Activated naive CD4-positive, alpha-beta T cell treated with Interleukin-2 at 50 U/mL for 16 hours (primary cell): ENCODE measurements around the gene SPACA7.
"Not testable (repeated sequence)": the region's sequence is repeated elsewhere in the genome, so short reads cannot be mapped to it uniquely, and the experiment has no call there.

Experiments
- DNase-seq: peaks from one replicate; pipeline ENCODE4 v3.0.0-alpha.2; 2020

The SPACA7 gene

DNA sequence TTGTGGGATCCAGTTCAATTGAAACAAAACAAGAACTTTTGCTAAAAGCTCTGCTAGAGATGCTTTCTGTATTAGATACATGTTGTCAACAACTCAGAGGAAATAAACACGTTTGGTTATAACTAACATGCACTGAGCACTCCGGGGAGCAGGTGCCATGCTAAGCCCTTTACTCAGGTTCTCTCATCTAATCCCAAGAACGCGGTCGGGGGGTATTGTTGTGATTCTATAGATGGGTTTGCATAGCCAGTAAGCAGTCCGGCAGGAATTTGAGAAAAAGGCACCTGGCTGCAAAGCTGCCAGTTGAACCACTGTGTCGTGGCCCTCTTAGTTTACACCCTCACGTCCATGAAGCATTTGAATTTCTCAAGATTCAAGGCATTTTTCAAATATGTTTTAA lies 24.3 kb upstream of the SPACA7 start:
- DNase-seq: no peak

DNA sequence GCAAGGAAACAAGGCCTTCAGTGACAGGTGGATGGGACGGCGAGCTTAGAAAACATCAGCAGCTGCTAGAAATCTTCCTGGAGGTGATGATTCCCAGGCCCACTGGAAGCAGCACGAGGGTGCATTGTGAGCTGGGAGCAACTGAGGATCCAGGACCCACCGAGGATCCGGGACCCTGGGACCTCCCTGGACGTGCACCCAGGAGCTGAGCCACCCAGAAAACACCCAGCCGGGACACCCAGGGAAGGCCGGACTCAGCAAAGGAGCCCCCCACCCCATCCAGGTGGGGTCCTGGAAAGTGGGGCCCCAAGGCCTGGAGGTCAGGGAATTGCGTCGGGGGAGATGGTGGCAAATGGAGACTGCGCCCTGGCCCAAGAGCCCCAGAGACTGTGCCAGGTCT lies 22.3 kb upstream of the SPACA7 start:
- no peak for DNase-seq

DNA sequence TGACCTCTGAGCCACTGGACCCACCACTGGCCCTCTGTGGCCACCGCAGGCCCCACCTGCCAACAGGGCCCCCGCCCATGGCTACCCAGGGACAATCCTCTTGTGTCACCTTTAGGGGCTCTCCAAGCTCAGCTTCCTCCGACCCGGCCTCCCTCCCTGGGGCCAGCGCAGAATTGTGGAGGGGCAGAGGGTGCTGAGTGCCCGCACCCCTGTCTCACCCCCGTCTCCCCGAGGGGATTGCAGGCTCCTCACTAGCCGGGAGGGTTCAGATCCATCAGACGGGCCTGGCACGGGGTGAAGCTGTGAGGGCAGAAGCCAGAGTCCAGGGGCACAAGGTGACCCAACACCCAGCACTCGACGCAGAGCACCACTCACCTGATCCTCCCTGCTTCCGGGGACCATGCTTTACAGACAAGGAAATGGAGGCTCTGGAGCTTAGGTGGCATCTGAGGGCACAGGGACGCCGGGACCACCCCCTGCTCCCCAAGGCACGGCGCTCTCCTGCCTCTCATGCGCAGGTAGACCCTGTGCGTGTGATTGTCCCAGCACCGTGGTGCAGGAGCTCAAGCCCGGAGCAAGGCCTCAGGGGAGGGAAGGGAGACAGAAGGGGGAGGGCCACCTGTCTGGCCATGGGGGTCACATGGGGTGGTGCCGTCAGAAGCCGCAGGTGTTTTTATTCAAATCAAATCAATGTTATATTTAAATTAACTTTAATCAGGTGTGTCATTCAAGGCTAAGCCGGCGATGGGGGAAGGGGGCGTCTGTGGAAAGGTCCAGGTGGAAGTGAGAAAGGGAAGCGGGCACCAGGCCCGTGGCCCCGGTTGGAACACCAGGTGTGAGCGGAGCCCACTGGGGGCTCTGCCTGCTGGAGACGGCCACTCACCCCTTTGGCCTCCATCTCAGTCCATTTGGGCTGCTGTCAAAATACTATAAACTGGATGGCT lies 21.6 kb upstream of the SPACA7 start:
- no peak for DNase-seq

DNA sequence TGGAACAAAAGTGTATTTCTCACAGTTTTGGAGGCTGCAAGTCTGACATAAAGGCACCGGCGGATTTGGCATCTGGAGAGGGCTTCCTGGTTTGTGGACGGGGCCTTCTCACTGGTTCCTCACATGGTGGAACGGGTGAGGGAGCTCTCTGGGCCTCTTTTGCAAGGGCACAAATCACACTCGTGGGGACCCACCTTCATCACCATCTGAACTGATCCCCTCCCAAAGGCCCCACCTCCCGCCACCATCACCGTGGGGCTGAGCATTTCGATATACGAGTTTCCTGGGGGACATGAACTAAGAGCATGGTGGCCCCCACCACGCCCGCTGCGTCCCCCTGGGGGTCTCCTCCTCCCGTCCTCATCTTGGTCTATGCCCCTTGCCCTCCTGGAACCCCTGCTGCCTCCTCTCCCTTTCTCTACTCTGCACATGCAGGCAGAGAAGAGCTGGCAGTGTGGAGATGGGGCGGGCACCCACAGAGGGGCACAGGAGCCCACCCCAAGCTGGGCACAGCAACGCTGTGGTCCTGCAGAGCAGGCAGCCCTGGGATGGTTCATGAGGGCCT lies 20.8 kb upstream of the SPACA7 start:
- DNase-seq: no peak

DNA sequence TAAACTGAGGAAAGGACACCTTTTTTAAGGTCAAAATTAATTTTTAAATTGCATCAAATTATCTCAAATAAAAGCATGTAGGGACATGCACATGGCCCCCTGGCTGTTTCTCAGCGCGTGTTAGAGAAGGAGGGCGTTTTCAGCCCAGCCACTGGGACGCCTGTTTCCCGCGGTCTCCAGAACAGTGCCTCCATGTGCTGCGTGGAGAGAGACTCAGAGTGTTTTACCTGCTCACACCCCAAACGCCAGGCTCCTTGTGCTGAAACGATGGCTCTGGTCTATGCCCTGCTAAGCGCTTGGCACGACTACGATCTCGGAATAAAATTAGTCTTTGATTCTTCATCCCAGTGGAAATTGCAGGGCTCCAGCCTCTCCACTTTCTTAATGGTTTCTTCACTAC lies 20.0 kb upstream of the SPACA7 start:
- no peak for DNase-seq

DNA sequence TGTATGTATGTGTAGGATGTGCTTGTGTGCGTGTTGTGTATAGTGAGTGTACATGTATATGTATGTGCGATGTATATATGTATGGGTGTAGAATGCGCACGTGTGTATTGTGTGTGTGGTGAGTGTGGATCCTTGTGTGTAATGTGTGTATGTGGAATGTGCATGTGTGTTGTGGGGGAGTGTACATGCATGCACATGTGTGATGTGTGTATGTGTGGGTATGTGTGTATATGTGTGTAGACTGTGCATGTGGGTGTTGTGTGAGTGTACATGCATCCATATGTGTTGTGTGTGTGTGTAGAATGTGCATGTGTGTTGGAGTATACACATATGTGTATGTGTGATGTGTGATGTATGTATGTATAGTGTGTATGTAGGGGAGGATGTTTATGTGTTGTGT lies 18.0 kb upstream of the SPACA7 start:
- DNase-seq: no peak

DNA sequence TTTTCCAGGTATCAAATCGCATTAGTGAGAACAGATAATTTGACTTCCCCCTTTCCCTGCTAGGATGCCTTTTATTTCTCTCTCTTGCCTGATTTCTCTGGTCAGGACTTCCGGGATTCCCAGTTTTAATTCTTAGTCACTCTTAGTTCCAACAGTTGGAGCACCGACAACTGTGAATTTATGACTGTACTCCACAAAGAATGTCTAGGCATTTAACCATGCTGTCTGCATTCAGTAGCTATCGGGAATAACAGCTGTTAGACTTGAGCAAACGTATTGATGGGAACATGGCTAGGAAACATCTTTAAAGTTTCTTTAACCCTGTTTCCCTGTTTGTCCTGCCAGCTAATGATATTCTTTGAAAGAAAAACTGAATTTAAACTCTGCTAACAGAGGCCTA lies 14.1 kb upstream of the SPACA7 start:
- no peak for DNase-seq

DNA sequence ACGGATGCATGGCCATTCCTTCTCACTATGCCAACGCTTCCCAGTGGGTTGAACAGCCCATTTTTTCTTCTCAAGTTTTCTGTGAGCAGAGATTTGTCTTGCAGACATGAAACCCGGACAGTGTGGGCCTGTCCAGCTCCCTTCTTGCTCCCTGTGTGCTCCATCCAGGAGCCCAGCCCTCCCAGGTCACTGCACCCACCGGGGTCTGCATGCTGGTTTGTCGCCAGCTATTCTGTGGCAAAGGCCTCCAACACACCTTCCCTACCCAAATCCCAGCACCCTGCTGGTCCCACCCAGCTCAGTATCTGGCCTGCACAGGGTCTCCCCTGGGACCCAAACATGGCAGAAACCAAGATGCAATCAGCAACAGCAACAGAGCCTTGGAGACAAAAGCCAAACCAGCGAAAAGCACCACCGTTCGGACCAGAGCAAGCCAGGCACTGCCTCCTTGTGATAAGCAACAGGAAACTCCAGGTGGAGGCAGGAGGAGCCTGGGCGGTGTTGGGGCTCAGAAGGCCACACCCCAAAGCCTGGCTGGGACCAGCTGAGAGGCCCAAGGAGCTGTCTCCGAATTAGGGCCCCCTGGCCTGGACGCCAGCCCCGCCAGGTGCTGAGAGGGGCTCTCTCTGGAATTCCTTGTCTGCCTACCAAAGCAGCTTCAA lies 12.2 kb upstream of the SPACA7 start:
- no peak for DNase-seq

DNA sequence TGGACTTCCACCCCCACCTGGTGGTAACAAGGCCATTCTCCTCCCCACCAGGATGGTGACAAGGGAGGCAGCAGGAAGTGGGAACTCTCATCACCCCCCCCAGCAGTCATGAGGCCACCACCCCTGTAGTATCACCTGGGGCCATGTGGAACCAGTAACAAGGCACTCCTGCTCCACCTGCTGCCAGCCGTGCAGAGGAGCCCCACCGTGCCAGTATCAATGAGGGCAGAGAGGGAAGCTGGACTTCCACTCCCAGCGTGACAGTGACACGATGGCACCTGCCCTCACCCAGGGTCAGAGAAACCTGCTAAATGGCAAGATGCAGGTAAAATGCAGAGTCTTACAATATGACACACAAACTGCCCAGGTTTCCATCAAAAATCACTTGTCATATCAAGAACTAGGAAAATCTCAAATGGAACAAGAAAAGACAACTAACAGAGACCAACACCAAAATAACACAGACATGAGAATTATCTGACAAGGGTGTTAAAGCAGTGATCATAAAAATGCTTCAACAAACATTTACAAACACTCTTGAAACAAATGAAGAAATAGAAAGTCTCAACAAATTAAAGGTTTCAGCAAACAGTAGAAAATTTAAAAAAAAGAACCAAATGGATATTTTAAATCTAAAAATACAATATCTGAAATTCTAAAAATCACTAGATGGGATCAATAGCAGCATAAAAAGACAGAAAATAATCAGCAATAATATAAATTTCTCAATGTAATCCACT lies 9.1 kb upstream of the SPACA7 start:
- DNase-seq: no peak

DNA sequence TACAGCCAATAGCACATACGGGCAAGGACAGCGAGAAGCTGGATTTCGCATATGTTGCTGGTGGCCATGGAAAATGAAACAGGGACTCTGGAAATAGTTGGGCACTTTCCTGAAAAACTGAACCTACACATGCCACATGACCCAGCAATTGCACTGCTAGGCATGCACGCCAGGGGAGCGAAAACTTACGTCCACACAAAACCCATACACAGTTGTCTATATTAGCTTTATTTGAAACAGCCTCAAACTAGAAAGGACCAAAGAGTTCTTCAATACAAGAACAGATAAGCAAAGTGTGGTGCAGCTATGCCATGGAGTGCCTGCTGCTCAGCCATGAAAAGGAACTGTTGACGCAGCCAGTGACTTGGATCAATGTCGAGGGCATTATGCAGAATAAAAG lies 7.3 kb upstream of the SPACA7 start:
- no peak for DNase-seq

DNA sequence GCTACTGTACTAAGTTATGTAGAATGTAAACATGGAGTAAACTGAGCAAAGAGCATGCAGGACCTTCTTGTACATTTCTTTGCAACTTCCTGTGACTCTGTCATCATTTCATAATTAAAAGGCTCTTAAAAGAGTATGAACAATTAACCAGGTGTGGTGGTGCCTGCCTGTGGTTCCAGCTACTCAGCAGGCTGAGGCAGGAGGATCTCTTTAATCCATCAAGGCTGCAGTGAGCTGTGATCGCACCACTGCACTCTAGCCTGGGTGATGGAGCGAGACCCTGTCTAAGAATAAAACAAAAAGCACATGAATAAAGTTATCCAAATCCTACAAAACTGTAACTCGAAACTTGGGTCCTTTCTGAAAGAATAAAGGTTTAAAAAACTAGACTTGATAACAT lies 5.8 kb upstream of the SPACA7 start:
- DNase-seq: no peak

DNA sequence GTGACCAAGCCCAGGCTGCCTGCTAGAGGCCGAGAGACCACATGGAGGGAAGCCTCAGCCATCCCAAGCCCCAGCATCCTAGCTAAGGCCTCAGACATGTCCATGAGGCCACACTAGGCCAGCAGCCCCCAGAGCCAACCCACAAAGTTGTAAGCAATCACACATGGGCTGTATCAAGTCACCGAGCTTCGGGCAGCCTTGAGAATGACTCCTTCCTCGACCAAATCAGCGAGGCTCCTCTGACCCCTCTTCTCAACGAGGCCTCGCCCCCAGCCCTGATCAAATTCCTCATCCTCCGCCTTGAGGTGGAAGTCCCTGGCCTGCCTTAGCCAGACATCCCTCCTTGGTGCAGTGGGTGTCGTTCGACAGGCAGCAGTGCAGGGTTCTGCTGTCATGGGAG lies 1.9 kb upstream of the SPACA7 start:
- no peak for DNase-seq

DNA sequence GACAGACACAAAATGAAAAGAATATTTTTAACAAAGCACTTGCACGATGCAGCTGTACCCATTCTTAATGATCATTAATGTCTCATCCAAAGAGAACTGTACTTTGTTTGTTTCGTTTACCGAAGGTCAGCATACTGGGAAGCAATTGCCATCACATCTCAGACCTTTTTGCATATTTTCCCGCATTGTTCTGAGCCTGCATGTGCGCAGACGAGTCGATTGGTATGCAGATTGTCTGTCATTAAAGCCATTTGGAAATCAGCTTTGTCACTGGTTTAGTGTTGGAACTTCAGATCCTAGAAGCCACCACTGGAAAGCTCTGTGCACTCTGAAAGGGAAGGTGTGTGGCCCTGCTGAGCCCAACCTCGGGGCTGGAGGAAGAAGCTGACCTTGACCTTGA lies 15.6 kb downstream of the SPACA7 start:
- no peak for DNase-seq

DNA sequence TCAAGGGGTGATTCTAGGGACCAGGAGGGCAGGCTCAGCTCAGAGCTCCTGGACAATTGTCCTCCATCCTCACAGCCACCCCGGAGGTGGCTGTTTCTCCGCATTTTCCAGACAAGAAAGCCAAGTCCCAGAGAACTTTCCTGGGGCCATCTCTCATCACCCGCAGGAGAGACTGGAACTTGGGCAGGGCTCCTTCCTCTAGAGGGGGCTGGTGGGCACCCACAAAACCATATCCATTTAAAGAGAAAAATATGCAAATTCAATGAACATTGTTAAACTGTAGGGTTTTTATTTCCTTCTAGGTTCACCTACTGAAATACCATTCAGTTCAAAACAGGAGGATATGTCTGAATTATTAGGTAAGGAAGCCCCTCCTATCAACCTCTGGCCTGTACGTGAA lies 16.6 kb downstream of the SPACA7 start:
- DNase-seq: no peak

DNA sequence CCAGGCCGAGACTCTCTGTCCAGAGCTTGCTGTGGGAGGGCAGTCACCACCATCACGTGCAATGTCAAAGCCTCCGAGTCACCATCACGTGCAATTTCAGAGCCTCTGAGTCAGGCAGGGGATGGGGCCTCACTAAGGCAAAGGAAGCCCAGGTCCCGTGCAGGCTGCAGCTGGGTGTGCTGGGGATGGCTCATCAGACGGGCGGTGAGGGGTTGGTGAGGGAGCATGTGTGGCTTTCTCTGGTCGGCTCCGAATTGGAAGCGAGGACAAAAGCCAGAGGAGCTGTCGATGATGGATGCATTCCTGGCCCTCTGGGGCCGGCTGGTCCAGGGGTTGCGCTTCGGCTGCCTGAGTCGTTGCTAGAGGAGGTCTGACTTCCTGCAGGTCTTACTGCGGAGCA lies 18.9 kb downstream of the SPACA7 start:
- not testable (repeated sequence) for DNase-seq

DNA sequence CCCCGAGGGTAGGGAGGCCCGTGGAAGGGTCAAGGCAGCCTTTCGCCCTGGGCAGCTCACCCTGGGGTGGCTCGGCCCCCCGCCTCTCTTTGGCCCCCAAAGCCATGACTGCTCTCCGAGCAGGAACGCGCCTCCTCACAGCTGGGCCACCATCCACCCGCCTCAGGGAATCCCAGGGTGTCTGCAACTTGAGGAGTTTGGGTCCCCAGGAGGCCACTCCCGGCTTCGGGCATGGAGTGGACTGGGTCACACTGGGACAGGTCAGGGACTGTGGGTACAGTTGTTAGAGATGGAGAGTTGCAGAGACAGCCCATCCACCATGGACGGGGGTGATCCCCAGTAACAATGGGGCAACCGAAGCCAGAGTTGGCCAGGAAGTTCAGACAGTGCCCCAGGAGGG lies 19.8 kb downstream of the SPACA7 start:
- not testable (repeated sequence) for DNase-seq

DNA sequence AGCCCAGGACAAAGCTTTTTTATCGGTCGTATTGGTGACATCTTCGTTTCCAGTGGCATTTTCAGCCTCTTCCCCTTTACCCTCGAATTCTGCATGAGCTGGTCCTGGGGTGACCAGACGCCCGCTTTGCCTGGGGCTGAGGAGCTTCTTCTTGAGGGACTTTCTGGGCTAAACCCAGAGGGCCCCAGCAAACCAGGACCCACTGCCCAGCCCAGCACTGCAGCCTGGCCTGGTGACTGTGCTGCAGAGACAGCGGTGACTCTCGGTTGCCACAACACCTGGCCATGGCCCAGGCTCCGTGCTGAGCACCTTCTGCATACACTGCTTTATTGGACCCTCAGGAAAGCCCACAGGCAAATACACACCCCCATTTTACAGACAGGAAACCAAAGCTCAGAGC lies 21.0 kb downstream of the SPACA7 start:
- DNase-seq: no peak

DNA sequence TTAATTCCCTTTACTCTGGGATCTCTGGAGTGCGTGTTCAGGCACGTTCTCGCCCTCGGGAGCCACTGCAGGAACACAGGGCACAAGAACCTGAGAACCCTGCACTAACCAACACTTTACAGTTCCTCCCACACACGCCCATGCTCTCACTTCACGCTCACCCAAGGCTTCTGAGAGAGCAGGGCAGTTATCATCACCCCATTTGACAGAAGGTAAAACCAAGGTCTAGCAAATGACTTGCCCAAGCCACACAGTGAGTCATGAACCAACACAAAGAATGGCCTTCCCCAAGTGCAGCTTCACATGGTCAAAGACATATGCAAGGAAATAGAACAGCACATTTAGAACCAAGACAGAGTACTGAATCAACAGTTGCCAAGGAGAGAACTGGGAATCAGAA lies 22.2 kb downstream of the SPACA7 start:
- DNase-seq: not testable (repeated sequence)

DNA sequence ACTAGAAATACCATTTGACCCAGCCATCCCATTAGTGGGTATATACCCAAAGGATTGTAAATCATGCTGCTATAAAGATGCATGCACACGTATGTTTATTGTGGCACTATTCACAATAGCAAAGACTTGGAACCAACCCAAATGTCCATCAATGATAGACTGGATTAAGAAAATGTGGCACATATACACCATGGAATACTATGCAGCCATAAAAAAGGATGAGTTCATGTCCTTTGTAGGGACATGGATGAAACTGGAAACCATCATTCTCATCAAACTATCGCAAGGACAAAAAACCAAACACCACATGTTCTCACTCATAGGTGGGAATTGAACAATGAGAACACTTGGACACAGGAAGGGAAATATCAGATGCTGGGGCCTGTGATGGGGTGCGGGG lies 33.7 kb downstream of the SPACA7 start:
- not testable (repeated sequence) for DNase-seq

DNA sequence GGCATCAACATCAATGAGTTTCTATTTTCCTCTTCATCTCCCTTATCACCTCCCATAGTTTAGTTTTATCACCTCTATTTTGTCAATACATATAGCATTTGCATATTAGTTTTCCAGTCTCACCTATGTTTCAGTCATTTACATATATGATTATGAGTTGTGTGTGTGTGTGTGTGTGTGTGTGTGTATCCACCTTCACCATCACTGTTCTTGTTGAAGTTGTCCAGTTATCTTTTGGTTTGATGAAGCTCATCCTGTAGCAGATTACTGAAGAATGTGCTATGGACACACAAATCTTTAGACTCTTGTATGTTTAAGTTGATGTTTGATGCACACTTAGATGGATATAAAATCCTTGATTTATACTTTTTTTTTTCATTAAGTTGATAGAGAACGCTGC lies 40.5 kb downstream of the SPACA7 start:
- DNase-seq: no peak

DNA sequence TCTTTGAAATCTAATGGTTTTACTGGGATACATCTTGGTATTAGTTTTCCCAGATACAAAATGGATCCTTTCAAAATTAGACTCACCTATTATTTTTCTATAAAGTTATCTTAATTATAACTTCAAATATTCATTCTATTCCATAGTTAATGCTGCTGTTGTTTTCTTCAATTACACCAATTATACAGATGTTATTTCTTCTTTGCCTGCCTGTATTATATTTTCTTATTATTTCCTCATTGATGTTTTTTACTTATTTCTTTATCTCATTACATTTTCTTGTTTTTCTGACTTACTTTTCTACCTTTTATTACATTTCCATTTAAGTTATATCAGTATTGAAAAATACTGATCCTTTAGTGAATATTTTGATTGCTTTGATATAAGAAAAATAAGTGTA lies 40.9 kb downstream of the SPACA7 start:
- DNase-seq: no peak

DNA sequence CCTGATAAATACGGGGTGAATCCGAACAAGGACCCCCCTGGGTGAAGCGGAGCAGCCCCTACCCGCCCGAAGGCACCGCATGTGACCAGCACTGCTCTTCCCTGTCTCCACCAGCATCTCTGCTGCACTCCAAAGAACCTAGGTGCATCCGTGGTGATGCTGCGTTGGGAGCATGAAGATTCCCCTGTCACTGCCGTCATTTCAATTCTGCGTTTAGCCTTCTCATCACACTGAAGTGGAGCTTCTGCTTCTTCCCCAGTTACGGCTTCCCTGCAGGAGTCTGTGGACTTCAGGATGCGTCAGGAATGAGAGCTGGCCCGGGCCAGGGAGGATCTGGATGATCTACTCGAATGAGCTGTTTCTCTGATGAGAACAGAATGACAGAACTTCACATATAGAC lies 47.9 kb downstream of the SPACA7 start:
- no peak for DNase-seq

DNA sequence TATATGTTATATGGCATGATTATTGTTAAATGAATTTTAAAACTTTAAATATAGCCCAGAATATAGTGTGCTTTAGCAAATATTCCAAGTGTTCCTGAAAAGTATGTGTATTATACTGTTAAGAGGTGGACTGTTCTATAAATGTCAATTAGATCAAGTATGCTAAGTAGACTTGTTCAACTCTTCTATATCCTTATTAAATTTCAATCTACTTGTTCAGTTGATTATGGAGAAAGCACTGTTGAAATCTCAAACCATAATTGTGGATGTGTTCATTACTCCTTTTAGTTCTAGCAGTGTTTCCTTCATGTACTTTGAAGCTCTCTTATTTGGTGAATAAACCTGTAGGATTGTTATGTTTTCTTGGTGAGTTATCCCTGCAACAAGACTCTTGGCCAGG lies 52.5 kb downstream of the SPACA7 start:
- DNase-seq: no peak

DNA sequence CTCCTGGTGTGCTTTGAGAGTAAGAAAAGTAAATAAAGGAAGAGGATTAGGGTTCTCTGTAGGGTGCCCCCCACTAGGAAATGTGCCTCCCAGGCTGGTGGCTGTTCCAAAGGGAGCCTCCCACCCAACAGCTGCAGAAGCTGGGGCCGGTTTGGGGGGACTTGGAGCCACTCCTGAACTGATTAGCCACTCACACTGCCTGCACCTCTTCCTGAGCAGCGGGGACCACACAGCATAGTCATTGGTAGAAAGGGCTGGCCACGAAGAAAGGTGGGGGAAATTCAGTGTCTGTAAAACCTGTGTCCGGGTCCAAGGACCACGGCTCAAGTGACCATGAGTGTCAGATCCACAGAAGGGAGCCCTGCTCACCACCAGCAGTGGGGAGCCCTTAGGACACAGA lies 55.6 kb downstream of the SPACA7 start:
- DNase-seq: no peak
